Measurements from ENCODE around the gene C16orf92.

Gene C16orf92

DNA sequence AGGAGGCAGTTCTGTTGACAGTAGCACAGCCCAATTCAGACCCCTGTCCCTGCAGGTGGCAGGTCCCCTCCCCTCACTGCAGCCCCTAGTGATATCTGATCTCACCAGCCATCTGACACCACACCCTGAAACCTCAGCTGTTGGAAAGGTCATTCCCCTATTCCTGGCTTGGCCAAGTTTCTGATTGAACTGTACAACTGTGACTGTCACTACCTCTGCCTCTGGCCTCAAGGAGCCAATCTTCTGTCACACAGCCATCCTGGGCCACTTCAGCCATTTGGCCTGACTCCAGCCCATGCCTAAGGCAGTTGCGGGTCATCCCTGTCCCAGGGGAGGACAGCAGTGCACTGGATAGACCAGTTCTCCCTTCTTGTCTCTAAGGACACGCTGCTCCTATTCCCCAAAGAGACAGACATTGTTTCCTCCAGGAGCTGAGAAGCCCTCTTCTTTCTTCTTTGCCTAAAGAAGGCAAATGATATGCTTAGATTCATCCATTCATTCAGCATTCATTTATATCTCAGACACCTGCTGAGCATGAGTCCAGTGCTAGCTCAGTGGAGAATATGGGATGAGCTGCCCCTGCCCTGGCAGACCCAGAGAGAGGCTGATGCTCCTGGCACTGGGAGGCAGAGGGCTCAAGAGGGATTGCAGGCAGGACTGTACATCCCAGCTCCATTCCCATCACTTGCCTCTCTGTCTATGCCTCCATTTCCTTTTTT, 38.0 kb downstream of the C16orf92 start:
- DNase-seq (ENCODE audit: low read depth in 2 of 2) = no peak

DNA sequence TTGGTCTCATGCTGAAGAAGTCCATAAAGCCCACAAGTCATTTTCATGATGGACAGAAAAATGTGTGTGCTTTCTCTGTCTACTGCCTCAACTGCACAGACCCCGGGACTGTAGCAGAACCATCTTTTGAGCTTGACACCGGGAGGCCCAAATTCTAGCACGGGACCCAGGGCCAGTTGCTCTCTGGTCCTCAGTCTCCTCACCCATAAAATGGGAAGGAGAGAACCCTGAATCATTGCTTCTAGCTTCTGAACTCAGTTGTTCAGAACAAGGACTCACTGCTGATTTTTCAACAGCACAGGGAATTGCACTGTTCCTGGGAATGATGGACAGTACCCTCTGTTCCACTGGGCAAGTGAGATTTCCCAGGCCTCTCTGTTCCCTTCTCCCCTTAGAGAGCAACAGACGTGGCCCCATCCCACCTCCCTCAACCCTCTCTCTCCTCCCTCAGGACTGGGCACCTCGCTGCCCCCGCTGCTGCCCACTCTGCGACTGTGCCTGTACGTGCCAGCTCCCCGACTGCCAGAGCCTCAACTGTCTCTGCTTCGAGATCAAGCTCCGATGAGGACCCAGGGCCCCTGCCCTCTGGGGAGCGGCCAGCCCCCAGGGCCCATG, 40.4 kb downstream of the C16orf92 start:
- no peak for DNase-seq (ENCODE audit: low read depth in 2 of 2)

DNA sequence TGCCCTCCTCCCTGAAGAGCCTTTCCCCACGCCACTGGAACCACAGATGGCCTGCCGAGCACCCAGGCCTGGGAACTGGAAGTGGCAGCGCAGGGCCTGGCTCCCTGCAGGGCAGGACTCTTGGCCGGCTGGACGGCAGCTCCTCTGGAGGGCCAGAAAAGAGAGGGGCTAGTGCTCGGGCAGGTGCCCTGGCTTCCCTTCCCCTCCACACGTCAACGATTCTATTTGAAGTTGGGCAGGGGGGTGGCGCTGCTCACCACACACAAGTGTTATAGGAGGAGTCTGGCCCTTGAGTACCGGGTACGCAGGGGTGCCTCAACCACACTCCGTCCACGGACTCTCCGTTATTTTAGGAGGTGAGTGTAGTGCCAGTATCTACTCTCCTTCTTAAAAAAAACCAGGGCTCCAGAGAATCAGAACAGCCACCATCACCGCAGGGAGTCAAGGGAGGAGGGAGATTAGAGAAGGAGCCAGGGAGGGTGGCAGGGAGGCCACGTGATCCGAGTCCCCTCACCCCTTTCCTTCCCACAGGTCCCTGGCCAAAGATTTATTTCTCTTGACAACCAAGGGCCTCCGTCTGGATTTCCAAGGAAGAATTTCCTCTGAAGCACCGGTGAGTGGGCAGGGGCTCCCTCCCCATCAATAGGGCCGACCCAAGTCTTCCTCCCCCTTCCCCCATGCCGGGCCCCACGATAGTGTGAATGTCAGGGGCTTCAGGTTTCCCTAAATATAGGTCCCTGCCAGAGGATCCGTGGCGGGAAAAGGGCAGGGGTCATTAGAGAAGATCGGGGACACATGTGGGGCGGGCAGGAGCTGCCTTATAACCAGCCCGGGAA, 41.1 kb downstream of the C16orf92 start:
- peak in 1 of 2 donors; percentile 44 for DNase-seq (ENCODE audit: low read depth in 2 of 2)

DNA sequence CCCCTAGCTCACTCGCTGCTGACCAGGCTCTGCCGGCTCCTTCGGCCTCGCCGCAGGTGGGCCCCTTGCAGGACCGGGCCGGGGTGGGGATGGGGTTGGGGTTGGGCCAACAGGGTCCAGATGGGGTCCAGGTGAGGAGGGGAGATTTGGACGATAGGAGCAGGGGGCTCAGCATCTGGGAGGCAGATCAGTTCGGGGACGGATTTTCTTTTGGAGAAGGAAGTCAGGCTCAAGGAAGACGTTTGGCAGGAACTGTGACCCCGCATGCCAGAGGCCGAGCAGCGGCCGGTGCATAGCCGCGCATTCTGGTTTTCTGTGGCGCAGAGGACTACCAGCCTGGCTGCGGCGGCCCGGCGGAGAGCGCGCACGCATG, 41.7 kb downstream of the C16orf92 start:
- DNase-seq (ENCODE audit: low read depth in 2 of 2) = no peak

DNA sequence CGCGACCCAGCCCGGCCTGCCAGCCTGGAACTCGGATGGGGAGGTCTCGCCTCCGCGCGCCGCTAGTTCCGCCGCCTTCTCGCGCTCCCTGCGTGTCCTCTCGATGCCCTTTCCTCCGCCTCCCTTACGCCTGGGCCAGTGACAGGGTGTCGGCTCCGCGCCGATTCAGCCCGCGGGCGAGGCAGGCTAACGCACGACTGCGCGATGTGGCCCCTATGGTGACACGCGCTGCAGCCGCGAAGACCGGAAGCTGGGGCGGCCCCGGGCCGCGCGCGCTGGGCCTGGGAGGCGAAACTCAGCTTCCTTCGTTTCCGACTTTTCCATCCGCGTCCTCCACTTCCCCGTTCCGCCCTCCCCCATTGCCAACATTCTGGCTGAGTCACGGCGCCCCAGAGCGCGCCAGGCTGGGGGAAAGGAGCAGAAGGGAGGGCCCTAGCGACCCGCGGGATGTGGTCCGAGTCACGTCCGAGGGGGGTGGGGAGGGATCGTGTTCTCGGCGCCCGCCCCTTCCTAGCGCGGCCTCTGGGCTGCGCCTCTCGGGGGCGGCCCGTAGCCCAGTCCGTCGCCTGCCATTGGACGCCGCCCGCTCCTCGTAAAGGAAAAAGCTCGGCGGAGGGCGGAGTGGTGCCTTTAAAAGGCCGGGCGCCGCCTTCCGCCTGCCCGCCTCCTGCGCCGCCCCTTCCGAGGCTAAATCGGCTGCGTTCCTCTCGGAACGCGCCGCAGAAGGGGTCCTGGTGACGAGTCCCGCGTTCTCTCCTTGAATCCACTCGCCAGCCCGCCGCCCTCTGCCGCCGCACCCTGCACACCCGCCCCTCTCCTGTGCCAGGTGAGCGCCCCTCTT, 42.3 kb downstream of the C16orf92 start, which contains the start of gene ALDOA:
Gene ALDOA, plus strand, starts transcription at position 659 of the 841 bp plus-strand sequence. CDS start 1,138 bp downstream, outside the sequence.
- DNase-seq (ENCODE audit: low read depth in 2 of 2) = peak; percentile 88 to 90

DNA sequence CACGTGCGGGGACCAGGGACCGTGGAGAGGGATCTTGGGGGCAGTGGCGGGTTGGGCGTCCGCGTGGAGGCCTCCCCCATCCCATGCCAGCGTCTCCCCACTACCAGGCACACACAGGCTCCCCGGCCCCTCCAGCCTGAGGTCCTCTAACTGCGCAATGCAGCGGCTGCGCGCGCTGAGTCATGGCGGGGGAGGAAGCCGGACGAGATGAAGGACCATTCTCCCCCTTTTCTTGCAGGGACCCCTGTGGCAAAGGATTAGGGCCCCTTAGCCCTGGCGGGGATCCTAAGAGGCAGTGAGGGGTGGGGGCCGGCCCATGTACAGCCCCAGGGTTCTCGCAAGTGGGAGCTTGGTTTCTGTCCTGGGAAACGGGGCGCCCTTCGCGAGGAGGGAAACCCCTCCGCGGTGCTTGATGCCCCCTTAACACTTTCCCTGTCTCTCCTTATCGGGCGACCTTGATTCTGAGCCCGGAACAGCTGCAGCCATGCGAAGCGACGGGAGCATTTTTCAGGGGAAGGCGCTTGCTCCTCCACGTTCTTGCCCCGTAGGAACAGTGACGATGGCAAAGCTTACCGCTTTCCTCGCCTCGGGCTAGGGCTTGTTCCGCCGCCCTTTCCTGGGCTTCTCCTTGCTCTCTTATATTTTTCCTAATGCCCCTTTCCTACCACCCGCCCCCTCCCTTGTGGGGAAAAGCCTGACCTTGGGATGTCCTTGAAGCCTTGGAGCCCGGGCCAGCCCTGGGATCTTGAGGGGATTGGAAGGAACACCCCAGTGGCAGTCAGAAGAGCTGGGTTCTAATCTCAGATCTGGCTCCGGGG, 43.2 kb downstream of the C16orf92 start:
- DNase-seq (ENCODE audit: low read depth in 2 of 2) = no peak

DNA sequence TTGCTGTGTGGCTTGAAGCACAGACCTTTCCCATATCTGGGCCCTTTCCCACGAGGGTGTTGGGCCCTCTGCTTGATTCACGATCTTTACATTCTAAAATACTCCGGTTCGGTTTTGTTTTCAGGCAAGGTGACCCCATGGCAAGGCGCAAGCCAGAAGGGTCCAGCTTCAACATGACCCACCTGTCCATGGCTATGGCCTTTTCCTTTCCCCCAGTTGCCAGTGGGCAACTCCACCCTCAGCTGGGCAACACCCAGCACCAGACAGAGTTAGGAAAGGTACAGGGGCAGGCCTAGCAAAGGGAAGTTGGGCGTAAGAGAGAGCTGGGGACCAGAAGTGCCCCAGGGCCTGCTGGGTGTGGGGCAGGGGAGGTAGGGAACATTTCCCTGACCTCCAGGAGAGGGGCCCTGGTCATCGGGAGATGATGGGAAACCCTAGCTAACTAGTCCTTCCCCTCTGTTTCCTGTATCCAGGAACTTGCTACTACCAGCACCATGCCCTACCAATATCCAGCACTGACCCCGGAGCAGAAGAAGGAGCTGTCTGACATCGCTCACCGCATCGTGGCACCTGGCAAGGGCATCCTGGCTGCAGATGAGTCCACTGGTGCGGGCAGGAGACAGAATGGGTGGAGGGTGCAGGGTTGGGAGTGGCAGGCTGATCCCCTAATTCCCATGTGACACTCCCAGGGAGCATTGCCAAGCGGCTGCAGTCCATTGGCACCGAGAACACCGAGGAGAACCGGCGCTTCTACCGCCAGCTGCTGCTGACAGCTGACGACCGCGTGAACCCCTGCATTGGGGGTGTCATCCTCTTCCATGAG, 44.0 kb downstream of the C16orf92 start:
- DNase-seq (ENCODE audit: low read depth in 2 of 2) = no peak

DNA sequence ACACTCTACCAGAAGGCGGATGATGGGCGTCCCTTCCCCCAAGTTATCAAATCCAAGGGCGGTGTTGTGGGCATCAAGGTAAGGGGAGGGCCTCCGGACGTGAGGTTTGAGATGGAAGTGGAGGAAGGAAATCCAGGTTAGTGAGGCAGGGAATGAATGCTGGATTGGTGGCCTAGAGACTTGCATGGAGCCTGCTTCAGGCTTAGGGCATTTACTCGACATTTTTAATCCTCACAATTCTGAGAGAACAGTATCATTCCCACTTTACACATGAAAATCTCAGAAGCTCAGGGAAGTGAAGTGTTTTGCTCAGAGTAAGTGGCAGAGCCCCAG, 44.6 kb downstream of the C16orf92 start:
- DNase-seq (ENCODE audit: low read depth in 2 of 2) = no peak

DNA sequence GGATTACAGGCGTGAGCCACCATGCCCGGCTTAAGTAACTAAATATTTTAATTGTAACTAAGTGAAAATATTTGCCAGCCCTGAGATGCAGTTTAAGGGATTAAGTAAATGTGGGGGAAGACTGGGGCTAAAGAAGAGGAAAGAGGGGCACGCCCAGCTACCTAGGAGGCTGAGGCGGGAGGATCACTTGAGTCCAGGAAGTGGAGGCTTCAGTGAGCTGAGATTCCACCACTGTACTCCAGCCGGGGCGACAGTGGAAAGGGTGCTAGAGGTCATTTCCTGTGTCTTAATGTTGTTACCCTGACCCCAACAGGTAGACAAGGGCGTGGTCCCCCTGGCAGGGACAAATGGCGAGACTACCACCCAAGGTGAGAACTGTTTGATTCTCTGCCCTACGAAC, 45.3 kb downstream of the C16orf92 start:
- DNase-seq (ENCODE audit: low read depth in 2 of 2) = no peak

DNA sequence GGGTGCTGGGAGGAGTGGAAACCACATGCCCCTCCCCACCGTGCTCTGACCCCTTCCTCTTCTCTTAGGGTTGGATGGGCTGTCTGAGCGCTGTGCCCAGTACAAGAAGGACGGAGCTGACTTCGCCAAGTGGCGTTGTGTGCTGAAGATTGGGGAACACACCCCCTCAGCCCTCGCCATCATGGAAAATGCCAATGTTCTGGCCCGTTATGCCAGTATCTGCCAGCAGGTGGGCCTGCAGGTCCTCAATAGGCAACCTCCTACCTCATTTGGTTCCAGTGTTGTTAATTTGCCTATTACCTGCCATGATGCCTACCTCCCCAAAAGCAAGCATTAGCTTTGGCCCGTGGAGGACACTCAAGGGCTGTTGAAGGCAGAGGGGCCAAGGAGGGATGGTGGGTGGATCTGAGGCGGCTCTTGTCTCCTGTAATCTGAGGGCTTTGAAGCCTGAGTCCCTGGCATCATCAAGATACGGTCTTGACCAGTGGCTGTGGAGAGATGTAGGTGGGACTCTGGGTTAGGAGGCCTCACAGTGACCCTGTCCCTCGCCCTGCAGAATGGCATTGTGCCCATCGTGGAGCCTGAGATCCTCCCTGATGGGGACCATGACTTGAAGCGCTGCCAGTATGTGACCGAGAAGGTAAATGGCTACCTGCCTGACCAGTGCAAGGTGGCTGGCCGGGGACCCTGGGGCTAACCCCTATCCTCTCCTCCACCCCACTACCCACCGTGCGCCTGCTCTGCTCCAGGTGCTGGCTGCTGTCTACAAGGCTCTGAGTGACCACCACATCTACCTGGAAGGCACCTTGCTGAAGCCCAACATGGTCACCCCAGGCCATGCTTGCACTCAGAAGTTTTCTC, 46.0 kb downstream of the C16orf92 start:
- DNase-seq (ENCODE audit: low read depth in 2 of 2) = no peak

DNA sequence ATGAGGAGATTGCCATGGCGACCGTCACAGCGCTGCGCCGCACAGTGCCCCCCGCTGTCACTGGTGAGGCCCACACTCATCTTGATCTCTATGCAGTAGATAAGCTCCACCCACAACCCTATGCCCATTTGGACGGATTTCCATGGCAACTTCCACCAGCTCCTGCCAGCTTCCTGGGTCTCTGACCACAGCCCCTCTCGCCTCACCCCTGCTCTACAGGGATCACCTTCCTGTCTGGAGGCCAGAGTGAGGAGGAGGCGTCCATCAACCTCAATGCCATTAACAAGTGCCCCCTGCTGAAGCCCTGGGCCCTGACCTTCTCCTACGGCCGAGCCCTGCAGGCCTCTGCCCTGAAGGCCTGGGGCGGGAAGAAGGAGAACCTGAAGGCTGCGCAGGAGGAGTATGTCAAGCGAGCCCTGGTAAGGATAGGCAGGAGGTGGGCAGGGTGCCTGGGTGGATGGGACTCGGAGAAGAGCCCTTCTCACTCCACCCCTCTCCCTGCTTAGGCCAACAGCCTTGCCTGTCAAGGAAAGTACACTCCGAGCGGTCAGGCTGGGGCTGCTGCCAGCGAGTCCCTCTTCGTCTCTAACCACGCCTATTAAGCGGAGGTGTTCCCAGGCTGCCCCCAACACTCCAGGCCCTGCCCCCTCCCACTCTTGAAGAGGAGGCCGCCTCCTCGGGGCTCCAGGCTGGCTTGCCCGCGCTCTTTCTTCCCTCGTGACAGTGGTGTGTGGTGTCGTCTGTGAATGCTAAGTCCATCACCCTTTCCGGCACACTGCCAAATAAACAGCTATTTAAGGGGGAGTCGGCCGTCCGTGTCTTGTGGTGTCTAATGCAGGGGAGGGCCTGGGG, 46.8 kb downstream of the C16orf92 start:
- DNase-seq (ENCODE audit: low read depth in 2 of 2) = no peak

DNA sequence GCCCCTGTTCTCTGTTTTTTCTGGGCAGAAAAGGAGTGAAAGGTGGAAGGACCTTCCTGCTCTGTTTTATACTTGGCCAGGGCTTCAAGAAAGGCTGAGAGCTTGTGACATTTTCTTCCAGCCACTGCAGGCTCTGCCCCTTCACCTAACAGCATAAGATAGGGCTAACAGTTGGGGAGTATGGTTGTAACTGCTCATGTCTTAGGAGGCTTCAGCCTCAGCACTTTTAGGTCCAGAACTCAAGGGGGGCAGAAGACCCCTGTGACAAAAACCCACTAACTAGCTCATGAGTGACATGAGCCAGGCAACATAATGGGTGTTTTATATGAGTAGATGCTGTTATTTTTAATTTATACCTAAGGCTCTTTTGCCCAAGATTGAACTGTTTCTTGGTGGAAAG, 47.5 kb downstream of the C16orf92 start:
- no peak for DNase-seq (ENCODE audit: low read depth in 2 of 2)

All from stimulated activated CD8-positive, alpha-beta memory T cell treated with anti-CD3 and anti-CD28 coated beads, Interleukin-7, amount 100 ng/mL, for 1 hour (primary cell).